Measurements from ENCODE around the gene SSNA1.

DNA sequence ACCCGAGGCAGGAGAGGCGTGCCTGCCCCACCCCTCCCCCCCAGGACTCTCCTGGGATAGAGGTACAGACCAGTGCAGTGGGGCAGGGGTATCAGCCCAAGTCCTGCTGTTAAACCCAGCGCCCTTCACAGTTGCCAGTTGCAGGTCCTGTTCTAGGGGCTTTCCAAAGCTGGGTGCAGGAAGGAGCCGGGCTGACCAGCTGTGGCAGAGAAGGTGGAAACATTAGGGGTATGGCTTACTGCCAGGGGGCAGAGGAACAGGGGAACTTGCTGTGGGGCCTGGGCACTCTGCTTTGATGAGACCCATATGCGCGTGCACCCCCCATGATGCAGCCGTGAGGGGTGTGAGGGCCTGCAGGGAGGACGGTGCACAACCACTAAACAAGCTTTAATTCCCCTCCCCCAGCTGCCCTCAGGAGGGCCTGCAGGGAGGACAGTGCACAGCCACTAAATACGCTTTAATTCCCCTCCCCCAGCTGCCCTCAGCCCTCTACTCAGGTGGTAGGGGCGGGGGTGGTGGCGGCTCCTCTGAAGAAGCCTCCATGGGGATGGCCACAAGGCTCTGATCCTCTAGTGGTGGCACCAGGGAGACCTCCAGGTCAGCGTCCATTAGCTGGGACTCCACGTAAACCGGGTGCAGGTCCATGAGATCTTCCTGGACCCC is 17.9 kb upstream of the SSNA1 start:
- TF ChIP-seq CTCF (IDR thresholded peaks at IDR 0.05) = no peak
- TF ChIP-seq ZFX (IDR thresholded peaks at IDR 0.05; ENCODE audit: borderline replicate concordance) = no peak
